Activated CD4-positive, alpha-beta memory T cell treated with anti-CD3 and anti-CD28 coated beads, Interleukin-2, amount 10 ng/mL, durations not matched to agents 7 days and 5 days (primary cell): ENCODE measurements around the gene KIAA0930. TPM values are rescaled to one million over a fixed set of nuclear protein-coding genes. Genes with fewer than 3 reads are reported as not detected.
"Not testable (repeated sequence)": the region's sequence is repeated elsewhere in the genome, so short reads cannot be mapped to it uniquely, and the experiment has no call there.

Source experiments
- CTCF ChIA-PET: fragments of 350-600 bp; sonication (Branson Sonifier 250); formaldehyde crosslinking; loops from one replicate; lab custom pipeline; 2021; ENCODE audit warnings: antibody characterized with exemption, inconsistent platforms; lab: Charles Lee
- POLR2A ChIA-PET: fragments of 350-600 bp; sonication (Branson Sonifier 250); formaldehyde crosslinking; loops from one replicate; lab custom pipeline; 2021; ENCODE audit warnings: antibody characterized with exemption; lab: Charles Lee
- DNase-seq: peaks from one replicate; pipeline ENCODE4 v3.0.0-alpha.2; 2020
- H3K27ac Mint-ChIP-seq: one replicate; pipeline ENCODE4 v1.8.0; 2021; ENCODE audit warnings: mild to moderate bottlenecking, mixed read lengths
- H3K27me3 Mint-ChIP-seq: one replicate; pipeline ENCODE4 v1.8.0; 2021; ENCODE audit warnings: mixed read lengths
- H3K36me3 Mint-ChIP-seq: one replicate; pipeline ENCODE4 v1.8.0; 2021; ENCODE audit warnings: low read depth, mixed read lengths
- H3K4me1 Mint-ChIP-seq: one replicate; pipeline ENCODE4 v1.8.0; 2021; ENCODE audit warnings: mixed read lengths
- H3K4me3 Mint-ChIP-seq: one replicate; pipeline ENCODE4 v1.8.0; 2021; ENCODE audit warnings: mild to moderate bottlenecking, mixed read lengths
- H3K9me3 Mint-ChIP-seq: one replicate; pipeline ENCODE4 v1.8.0; 2021; ENCODE audit warnings: mixed read lengths
- total RNA-seq, 2 experiments: library from RNA; stranded (reverse); gene quantifications; one replicate each; pipeline ENCODE4 v1.2.3, GENCODE V29; 2021

KIAA0930 gene
- total RNA-seq, 2 experiments from 2014 or later: 22.2 to 30.0 TPM

DNA sequence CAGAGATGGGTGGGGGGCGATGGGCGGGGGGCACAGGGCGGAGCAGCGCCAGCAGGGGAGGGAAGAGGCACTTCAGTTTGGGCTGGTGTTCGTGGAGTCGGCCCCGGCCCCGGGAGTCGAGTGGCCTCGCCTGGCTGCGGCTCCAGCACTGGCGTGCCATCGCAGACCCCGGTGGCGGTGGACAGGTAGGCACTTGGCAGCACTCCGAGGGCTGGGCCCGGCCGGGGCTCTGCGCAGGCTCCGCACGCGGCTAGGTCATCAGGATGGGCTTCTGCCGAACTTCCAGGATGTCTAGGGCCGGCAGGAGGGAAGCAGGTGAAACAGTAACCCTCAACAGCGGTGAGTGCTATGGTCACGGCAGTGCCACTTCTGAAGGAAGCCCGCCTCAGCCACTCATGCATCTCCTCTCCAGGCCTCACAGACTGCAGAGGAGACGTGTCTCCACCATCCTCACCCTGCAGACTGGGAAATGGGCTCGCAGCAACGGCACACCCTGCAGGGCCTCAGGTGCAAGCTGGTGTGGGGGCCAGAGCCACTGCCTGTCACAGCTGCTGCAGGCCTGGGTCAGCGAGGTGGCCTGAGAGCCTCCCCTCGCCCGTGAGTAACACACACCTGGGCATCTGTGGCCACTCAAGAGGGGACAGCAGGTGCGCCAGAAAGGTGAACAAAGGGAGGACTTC lies 43.6 kb downstream of the KIAA0930 start:
- no peaks in the 10 kb centered on the region for H3K9me3 Mint-ChIP-seq
- no peak overlapping the region for H3K4me3 Mint-ChIP-seq
- no peak overlapping the region for H3K27ac Mint-ChIP-seq
- ChIA-PET POLR2A (no interaction called here), CTCF (interaction anchor here (0.8 kb wide), 1 partner anchor 11 kb away, joined by 3 read pairs; no protein-coding TSS in a partner anchor)
- no peaks in the 10 kb centered on the region for H3K27me3 Mint-ChIP-seq
- no peaks in the 10 kb centered on the region for H3K4me1 Mint-ChIP-seq
- no peak for DNase-seq
- H3K36me3 Mint-ChIP-seq: no peaks in the 10 kb centered on the region

DNA sequence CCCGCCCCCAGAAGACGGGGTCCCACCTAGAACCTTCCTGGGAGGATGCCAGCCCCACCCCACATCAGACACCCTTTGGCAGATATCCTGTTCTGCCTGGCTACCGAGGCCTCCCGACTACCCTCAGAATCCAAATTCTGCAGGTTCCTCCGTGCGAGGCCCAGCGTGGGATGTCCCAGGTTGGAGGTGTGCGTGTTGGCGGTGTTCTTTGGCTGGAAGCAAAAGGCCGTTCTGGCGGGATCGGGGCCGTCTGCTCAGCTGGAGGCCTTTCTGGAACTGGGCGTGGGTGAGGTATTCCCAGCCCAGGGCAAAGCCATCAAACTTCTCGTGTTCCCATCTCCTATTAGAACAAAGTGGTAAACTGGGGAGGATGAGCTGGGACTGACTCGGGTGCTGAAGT lies 44.4 kb downstream of the KIAA0930 start:
- H3K4me1 Mint-ChIP-seq: no peaks in the 10 kb centered on the region
- H3K27ac Mint-ChIP-seq: no peak overlapping the region
- H3K27me3 Mint-ChIP-seq: no peaks in the 10 kb centered on the region
- DNase-seq: no peak
- no peaks in the 10 kb centered on the region for H3K36me3 Mint-ChIP-seq
- H3K9me3 Mint-ChIP-seq: no peaks in the 10 kb centered on the region
- no peak overlapping the region for H3K4me3 Mint-ChIP-seq
- CTCF ChIA-PET: no interaction called here
- POLR2A ChIA-PET: no interaction called here

DNA sequence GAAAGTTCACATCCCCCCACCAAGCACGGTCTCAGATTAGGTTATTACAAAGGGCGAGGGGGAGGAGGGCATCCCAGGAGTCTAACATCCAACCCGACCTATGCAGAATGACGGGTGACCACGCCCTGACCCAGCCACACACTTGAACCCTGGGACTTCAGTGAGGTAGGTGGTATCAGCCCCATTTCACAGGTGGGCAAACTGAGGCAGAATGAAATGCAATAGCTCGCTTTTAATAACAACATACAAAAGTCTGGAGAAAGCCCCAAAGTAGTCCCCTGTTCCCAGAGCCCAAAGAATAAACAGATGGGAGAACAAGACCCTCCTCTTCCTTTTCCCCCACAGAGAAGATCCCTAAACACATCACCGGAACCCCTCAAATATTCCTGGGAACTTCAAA lies 45.1 kb downstream of the KIAA0930 start:
- Mint-ChIP-seq H3K27ac (no peak overlapping the region), H3K9me3 (no peaks in the 10 kb centered on the region), H3K36me3 (no peaks in the 10 kb centered on the region), H3K4me3 (no peak overlapping the region), H3K27me3 (no peaks in the 10 kb centered on the region), H3K4me1 (no peaks in the 10 kb centered on the region)
- no peak for DNase-seq
- POLR2A ChIA-PET: no interaction called here
- CTCF ChIA-PET: no interaction called here

DNA sequence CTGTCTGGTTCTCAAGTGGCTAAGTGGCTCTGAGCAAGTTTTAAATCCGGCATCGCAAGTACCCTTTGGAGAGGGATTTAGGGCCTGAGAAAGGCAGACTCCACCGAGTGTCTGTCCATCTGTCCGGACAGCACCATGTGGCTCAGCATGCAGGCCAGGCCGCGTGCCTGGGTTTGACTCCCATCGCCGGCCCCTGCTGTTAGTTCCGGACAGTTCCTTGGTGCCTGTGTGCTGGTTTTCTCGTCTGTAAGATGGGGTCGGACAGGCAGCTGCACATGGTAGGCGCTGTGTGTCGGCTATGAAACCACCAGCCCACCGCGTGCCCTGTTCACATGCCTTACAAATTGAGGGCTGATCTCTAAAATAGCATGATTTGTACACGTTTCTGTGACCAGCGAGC lies 46.0 kb downstream of the KIAA0930 start:
- no peak overlapping the region for H3K27ac Mint-ChIP-seq
- H3K36me3 Mint-ChIP-seq: no peaks in the 10 kb centered on the region
- H3K9me3 Mint-ChIP-seq: no peaks in the 10 kb centered on the region
- DNase-seq: no peak
- POLR2A ChIA-PET: no interaction called here
- no peaks in the 10 kb centered on the region for H3K4me1 Mint-ChIP-seq
- CTCF ChIA-PET: no interaction called here
- no peaks in the 10 kb centered on the region for H3K27me3 Mint-ChIP-seq
- H3K4me3 Mint-ChIP-seq: no peak overlapping the region

DNA sequence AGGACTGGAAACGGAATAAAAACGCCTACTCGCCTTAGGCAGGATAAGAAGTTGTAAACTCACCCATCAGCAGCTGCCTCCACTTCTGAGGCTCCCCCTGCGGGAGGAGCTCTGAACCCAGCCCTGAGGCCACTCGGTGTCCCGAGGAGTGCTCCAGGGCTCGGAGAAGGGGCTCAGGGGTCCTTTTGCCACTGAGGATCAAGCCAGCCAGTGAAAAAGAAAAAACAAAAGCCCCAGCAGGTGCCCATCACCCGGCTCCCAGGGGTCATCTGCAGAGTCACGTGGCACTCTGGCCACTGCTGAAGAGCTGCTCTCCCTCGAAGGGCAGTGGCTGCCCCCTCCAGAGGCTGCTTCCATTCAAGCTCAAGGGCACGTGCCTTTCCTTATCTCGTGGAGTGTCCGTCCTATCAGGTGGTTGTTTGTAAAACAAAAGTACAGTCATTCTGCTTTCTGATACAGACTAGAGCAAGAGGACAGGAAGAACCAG lies 48.0 kb downstream of the KIAA0930 start:
- Mint-ChIP-seq H3K9me3 (no peaks in the 10 kb centered on the region), H3K4me3 (no peak overlapping the region), H3K36me3 (peaks cover 6% of the 10 kb centered on the region), H3K27me3 (no peaks in the 10 kb centered on the region), H3K27ac (no peak overlapping the region), H3K4me1 (peaks cover 2% of the 10 kb centered on the region)
- DNase-seq: no peak
- CTCF ChIA-PET: no interaction called here
- POLR2A ChIA-PET: no interaction called here

DNA sequence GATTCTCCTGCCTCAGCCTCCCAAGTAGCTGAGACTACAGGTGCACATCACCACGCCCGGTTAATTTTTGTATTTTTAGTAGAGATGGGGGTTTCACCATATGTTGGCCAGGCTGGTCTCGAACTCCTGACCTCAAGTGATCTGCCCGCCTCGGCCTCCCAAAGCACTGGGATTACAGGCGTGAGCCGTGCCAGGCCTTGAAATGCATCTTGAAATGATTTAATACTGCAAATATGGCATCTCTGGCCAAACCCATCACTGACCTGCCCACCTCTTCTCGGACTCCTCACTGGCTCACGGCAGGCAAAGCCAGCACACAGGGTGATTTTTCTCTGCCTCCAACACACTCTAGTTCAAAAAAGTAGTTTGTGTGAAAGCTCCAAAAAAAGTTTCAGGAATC lies 48.9 kb downstream of the KIAA0930 start:
- H3K4me3 Mint-ChIP-seq, H3K27ac Mint-ChIP-seq, CTCF ChIA-PET, H3K4me1 Mint-ChIP-seq, H3K9me3 Mint-ChIP-seq, H3K27me3 Mint-ChIP-seq, DNase-seq, POLR2A ChIA-PET: not testable (repeated sequence)
- peaks cover 11% of the 10 kb centered on the region for H3K36me3 Mint-ChIP-seq

DNA sequence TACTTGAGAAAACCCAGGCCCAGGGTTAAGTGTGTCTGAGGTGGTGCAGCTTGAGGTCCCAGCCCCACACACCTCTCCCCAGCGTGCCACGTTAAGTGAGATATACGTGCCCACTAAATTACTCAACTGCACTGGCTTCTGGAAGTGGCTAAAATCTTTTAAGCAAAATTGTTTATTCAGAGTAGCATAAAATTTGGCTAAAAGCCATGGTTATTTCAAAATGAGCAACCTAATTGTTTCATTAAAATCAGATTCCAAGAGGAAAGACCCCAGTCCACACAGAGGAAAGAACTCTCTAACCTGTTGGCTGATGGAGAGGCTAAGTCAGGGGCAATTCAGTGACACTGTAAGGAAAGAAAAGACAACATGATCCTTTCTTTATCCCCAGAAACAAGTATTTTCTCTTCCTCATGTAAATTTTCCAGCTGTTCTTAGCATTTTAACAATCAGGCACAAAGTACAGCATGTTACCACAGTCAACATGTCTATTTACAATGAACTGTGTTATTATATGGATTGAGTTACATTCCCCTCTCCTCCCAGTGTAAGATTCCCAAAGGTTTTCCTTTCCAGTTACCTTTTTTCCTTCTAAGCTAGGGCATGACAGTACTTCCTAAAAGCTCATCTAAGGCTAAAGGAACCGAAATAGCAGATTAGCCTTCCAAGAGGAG lies 50.4 kb downstream of the KIAA0930 start:
- CTCF ChIA-PET: no interaction called here
- Mint-ChIP-seq H3K4me3 (no peak overlapping the region), H3K27ac (no peak overlapping the region), H3K9me3 (no peaks in the 10 kb centered on the region), H3K27me3 (no peaks in the 10 kb centered on the region), H3K36me3 (peaks cover 21% of the 10 kb centered on the region), H3K4me1 (peaks cover 17% of the 10 kb centered on the region)
- POLR2A ChIA-PET: no interaction called here
- no peak for DNase-seq

DNA sequence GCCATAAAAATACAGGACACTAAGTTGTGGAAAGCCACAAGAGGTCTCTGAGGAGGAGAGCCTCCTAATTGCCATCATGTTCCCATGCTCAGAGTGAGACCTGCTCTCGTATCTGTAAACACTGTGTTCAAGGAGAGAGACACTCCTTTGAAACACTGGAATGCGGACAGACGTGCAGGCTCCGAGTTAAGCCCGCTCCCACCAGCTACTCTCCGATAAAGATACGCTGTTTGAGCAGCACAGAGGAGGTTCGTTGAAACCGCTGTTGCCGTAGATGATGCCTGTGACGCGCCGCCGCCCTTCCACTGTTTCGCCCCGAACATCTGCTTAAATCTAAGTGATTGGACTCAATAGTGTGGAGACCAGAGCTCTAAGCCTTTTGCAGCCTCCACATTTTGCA lies 51.9 kb downstream of the KIAA0930 start:
- no peak overlapping the region for H3K27ac Mint-ChIP-seq
- no peaks in the 10 kb centered on the region for H3K9me3 Mint-ChIP-seq
- no peaks in the 10 kb centered on the region for H3K27me3 Mint-ChIP-seq
- DNase-seq: no peak
- H3K36me3 Mint-ChIP-seq: peaks cover 37% of the 10 kb centered on the region
- POLR2A ChIA-PET: no interaction called here
- H3K4me3 Mint-ChIP-seq: no peak overlapping the region
- CTCF ChIA-PET: no interaction called here
- H3K4me1 Mint-ChIP-seq: peaks cover 23% of the 10 kb centered on the region

DNA sequence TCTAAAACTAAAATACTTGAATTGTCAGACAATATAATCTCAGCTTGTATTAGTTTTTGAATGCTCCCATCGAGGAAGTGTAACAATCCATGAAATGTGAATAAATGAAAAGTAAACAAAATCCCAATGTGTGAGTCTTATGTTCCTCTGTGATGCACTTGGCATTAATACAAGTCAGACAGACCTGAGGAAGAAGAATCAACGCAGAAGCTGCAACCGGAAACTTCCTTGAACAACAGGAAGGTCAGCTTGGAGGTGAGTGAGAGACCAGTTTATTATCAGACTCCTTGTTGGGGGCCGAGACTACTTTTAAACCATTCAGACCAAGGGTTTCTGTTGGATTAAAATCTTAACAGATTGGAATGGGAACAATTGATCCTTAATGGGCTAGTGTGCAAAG lies 52.8 kb downstream of the KIAA0930 start:
- Mint-ChIP-seq H3K27me3 (no peaks in the 10 kb centered on the region), H3K27ac (no peak overlapping the region), H3K9me3 (no peaks in the 10 kb centered on the region), H3K4me1 (peaks cover 24% of the 10 kb centered on the region), H3K4me3 (no peak overlapping the region), H3K36me3 (peaks cover 44% of the 10 kb centered on the region)
- CTCF ChIA-PET: no interaction called here
- DNase-seq: no peak
- POLR2A ChIA-PET: interaction anchor here (1.0 kb wide), 1 partner anchor 21 kb away, joined by 3 read pairs; no protein-coding TSS in a partner anchor

DNA sequence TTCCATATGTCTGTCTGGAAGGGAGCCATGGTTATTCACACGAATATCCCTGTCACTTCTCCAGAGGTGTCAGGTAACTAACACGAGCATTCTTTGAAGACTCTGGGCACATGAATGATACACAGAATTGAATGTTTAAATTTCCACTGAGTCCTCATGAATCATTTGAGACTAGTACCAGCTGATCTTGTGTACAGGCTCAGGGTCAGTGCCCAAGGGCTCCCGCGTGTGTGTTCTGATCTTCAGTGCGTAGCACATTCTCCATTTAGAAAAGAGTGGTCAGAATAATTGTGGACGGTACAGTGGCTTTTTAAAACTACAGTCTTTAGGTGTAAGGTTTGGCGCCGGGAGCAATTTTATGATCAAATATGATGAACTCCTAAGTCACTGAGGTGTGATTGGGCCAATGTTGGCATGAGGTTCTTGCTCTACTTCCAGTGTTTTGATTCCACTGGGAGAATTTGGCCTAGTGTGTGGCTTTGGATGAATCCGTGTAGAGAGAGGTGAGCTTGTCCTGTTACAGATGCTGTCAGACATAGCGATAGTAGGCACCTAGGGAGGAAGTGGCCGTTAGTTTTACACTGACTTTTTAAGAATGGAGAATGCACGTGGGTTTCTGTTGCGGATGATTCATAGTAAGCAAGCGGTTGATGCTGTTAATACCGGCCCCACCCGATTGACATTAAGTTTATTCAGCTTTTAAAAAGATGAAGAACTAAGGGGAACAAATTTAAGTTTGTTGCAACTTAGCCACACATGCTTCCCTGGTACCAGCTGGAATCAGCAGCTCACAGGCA lies 54.8 kb downstream of the KIAA0930 start:
- POLR2A ChIA-PET: interaction anchor here (0.9 to 1.6 kb wide), 4 partner anchors 10 to 61 kb away, joined by 3 to 7 read pairs (median 3); partner anchors contain the start of gene NUP50

DNA sequence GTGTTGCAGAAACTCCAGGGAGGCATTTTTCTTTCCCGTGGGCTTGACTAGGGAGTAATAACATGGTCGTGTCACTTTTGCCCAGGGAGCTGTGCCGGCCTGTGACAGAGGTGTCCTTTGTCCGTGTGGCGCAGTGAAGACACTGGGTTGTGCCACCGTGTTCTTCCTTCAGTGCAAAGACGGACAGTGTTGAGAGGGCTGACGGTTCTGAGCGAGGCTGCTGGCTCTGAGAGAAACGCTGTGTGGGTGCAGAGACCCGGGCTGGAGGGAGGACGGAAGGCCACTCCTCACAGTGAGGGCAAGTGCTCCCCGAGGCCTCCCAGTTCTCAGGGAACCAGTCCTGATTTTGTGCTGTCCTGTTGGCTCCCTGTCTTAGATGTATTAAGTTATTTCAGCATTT lies 56.7 kb downstream of the KIAA0930 start:
- H3K9me3 Mint-ChIP-seq: no peaks in the 10 kb centered on the region
- ChIA-PET POLR2A (no interaction called here), CTCF (no interaction called here)
- peaks cover 78% of the 10 kb centered on the region for H3K36me3 Mint-ChIP-seq
- peaks cover 50% of the 10 kb centered on the region for H3K4me1 Mint-ChIP-seq
- no peak for DNase-seq
- no peak overlapping the region for H3K4me3 Mint-ChIP-seq
- no peaks in the 10 kb centered on the region for H3K27me3 Mint-ChIP-seq
- H3K27ac Mint-ChIP-seq: no peak overlapping the region

More for the DNA sequence above, 54.8 kb downstream of the KIAA0930 start:
- Mint-ChIP-seq H3K4me3 (no peak overlapping the region), H3K27ac (peak overlapping the region; percentile 48), H3K4me1 (peaks cover 33% of the 10 kb centered on the region), H3K27me3 (no peaks in the 10 kb centered on the region), H3K9me3 (no peaks in the 10 kb centered on the region), H3K36me3 (peaks cover 60% of the 10 kb centered on the region)
- CTCF ChIA-PET: interaction anchor here (1.0 kb wide), 1 partner anchor 13 kb away, joined by 4 read pairs; no protein-coding TSS in a partner anchor
- DNase-seq: peak; percentile 28

DNA sequence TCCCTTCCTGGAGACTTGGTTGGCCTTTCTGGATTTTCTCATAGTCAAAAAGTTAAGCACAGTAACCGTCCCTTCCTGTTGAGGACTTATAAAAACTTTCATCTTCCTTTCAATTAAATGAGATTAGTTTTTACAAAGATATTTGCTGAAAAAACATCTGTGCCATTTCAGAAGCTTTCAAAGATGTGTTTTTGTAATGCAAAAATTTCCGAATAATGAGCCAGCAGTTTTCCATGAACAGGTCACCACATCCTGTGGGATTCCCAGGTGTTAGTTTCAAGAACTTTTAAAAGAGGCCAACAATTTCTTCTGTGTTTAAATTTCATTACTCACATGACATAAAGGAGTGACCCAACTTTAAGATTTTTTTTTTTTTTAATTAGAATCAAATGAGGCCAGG lies 58.9 kb downstream of the KIAA0930 start:
- Mint-ChIP-seq H3K4me1 (peaks cover 61% of the 10 kb centered on the region), H3K4me3 (no peak overlapping the region), H3K27me3 (no peaks in the 10 kb centered on the region), H3K27ac (peak overlapping the region; percentile 40), H3K36me3 (peaks cover 91% of the 10 kb centered on the region), H3K9me3 (no peaks in the 10 kb centered on the region)
- POLR2A ChIA-PET: interaction anchor here (1.0 kb wide), 1 partner anchor 18 kb away, joined by 3 read pairs; the partner anchor contains the start of gene NUP50
- CTCF ChIA-PET: interaction anchor here (0.9 kb wide), 1 partner anchor 9 kb away, joined by 3 read pairs; no protein-coding TSS in a partner anchor
- no peak for DNase-seq

DNA sequence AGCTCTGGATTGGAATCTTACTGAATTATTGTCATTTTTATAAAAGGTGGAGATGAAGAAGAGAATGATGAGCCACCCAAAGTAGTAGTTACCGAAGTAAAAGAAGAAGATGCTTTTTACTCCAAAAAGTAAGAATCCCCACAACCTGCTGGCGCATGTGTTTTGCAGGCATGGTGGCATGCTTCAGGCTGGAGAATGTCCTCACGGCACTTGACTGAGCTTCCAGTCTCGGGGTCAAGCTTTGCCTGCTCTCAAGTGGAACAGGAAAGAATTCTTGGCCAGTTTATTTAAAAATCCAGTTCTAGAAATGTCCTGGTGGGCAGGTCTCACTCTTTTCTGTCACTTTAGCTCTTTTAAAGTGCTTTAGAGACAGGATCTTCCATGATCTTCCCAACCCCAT lies 59.5 kb downstream of the KIAA0930 start:
- peaks cover 63% of the 10 kb centered on the region for H3K4me1 Mint-ChIP-seq
- CTCF ChIA-PET: interaction anchor here (0.9 kb wide), 1 partner anchor 8 kb away, joined by 3 read pairs; no protein-coding TSS in a partner anchor
- H3K9me3 Mint-ChIP-seq: no peaks in the 10 kb centered on the region
- POLR2A ChIA-PET: interaction anchor here (0.7 to 1.0 kb wide), 2 partner anchors 16 to 17 kb away, joined by 3 read pairs; partner anchors contain the start of gene NUP50
- H3K36me3 Mint-ChIP-seq: peaks cover 94% of the 10 kb centered on the region
- DNase-seq: no peak
- H3K4me3 Mint-ChIP-seq: no peak overlapping the region
- H3K27ac Mint-ChIP-seq: no peak overlapping the region
- H3K27me3 Mint-ChIP-seq: no peaks in the 10 kb centered on the region
